ENCODE data around the gene CATSPER3.

Gene CATSPER3

DNA sequence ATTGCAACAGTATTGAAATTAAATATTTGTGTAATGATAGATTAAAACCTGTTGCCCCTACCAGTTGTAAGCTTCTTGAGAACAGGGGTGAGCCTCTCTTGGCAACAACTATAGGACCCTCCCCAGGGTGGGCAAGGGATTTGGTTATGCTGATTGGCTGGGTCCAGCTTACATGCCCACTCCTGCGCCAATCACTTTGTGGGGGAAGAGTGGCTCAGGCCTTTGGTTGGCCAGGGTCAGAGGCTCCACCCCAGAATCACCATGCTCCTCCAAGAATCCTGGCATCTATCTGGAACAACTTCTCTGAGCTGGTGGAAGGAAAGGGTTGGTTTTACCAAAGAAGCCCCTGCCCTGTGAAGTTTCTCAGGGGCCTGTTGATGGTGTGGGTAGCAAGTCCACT lies 74.9 kb downstream of the CATSPER3 start:
- no peak overlapping the region for H2AFZ ChIP-seq (ENCODE audit: low read length)
- no peaks in the 10 kb centered on the region for H3K79me2 ChIP-seq (ENCODE audit: insufficient read depth, low read length)
- no peaks in the 10 kb centered on the region for H3F3A ChIP-seq (ENCODE audit: low read depth)
- no peaks in the 10 kb centered on the region for H4K20me1 ChIP-seq (ENCODE audit: insufficient read depth, low read length, poor library complexity, severe bottlenecking)
- H3K9ac ChIP-seq (ENCODE audit: low read depth, low read length, poor library complexity, severe bottlenecking): no peak overlapping the region
- H3K4me3 ChIP-seq (ENCODE audit: low read length, poor library complexity, severe bottlenecking): no peak overlapping the region
- no peaks in the 10 kb centered on the region for H3K36me3 ChIP-seq (ENCODE audit: insufficient read depth, low read length)
- no peak for TF ChIP-seq EZH2phosphoT487 (IDR thresholded peaks at IDR 0.05; ENCODE audit: borderline replicate concordance)
- TF ChIP-seq, protein P1, sequence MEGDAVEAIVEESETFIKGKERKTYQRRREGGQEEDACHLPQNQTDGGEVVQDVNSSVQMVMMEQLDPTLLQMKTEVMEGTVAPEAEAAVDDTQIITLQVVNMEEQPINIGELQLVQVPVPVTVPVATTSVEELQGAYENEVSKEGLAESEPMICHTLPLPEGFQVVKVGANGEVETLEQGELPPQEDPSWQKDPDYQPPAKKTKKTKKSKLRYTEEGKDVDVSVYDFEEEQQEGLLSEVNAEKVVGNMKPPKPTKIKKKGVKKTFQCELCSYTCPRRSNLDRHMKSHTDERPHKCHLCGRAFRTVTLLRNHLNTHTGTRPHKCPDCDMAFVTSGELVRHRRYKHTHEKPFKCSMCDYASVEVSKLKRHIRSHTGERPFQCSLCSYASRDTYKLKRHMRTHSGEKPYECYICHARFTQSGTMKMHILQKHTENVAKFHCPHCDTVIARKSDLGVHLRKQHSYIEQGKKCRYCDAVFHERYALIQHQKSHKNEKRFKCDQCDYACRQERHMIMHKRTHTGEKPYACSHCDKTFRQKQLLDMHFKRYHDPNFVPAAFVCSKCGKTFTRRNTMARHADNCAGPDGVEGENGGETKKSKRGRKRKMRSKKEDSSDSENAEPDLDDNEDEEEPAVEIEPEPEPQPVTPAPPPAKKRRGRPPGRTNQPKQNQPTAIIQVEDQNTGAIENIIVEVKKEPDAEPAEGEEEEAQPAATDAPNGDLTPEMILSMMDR (conservative IDR thresholded peaks at IDR 0.05; ENCODE audit: low read length): no peak
- H3K4me1 ChIP-seq (ENCODE audit: insufficient read depth, low read length, poor library complexity, severe bottlenecking): peaks cover 10% of the 10 kb centered on the region
- no peaks in the 10 kb centered on the region for H3K9me2 ChIP-seq (replicated peaks; ENCODE audit: low read depth, low read length)
- no peaks in the 10 kb centered on the region for H3K27me3 ChIP-seq (ENCODE audit: insufficient read depth, low read length, poor library complexity, severe bottlenecking)
- no peaks in the 10 kb centered on the region for H3K9me3 ChIP-seq (ENCODE audit: insufficient read depth, low read depth, low read length)
- no peak overlapping the region for H3K4me2 ChIP-seq (ENCODE audit: low read depth, low read length, poor library complexity, severe bottlenecking)

- Histone ChIP-seq H3K36me3 (ENCODE audit: insufficient read depth, low read length) (no peaks in the 10 kb centered on the region), H3F3A (ENCODE audit: low read depth) (no peaks in the 10 kb centered on the region), H4K20me1 (ENCODE audit: insufficient read depth, low read length, poor library complexity, severe bottlenecking) (no peaks in the 10 kb centered on the region), H3K9me3 (ENCODE audit: insufficient read depth, low read depth, low read length) (no peaks in the 10 kb centered on the region), H3K27me3 (ENCODE audit: insufficient read depth, low read length, poor library complexity, severe bottlenecking) (no peaks in the 10 kb centered on the region), H2AFZ (ENCODE audit: low read length) (no peak overlapping the region), H3K4me3 (ENCODE audit: low read length, poor library complexity, severe bottlenecking) (no peak overlapping the region), H3K4me1 (ENCODE audit: insufficient read depth, low read length, poor library complexity, severe bottlenecking) (peaks cover 10% of the 10 kb centered on the region), H3K79me2 (ENCODE audit: insufficient read depth, low read length) (no peaks in the 10 kb centered on the region), H3K4me2 (ENCODE audit: low read depth, low read length, poor library complexity, severe bottlenecking) (no peak overlapping the region), H3K9me2 (replicated peaks; ENCODE audit: low read depth, low read length) (no peaks in the 10 kb centered on the region), H3K9ac (ENCODE audit: low read depth, low read length, poor library complexity, severe bottlenecking) (no peak overlapping the region)
- no peak for TF ChIP-seq EZH2phosphoT487 (IDR thresholded peaks at IDR 0.05; ENCODE audit: borderline replicate concordance)
- TF ChIP-seq, protein P1 (conservative IDR thresholded peaks at IDR 0.05; ENCODE audit: low read length): no peak
Measured at GRCh38 chr5:135045488-135045887, 77.8 kb downstream of the CATSPER3 start.

DNA sequence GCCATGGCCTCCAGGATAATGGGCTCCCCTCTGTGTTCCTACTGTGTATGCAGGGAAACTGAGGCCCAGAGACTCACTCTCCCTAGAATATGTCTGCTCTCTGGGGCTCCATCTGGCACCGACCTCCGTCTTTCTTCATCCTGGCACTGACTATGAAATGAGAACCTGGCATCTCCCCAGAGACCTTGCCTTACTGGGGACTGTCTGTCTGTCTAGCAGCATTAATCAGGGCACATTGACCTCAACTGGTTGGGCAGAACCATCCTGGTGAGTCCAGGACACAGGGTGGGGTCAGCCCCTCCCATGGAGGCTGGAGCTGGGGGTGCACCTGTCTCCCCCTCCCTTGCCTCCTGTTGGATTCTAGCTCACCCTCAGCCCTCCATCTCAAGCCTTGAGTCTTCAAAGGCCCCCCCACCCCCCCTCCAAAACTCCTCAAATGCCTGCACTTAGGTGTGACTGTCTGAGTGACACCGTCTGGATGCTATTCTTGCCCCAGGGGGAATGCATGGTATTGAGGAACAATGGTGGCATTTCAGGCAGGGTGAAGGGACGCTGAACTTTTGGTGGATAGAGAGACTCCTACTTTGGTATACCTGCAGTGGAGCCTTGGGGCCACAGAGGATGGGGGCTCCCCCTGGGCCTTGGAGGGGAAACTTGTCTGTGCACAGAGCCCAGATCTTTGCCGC lies 79.1 kb downstream of the CATSPER3 start:
- Histone ChIP-seq H3K9me2 (replicated peaks; ENCODE audit: low read depth, low read length) (no peaks in the 10 kb centered on the region), H3K4me2 (ENCODE audit: low read depth, low read length, poor library complexity, severe bottlenecking) (no peak overlapping the region), H3K4me3 (ENCODE audit: low read length, poor library complexity, severe bottlenecking) (no peak overlapping the region), H3F3A (ENCODE audit: low read depth) (no peaks in the 10 kb centered on the region), H3K79me2 (ENCODE audit: insufficient read depth, low read length) (no peaks in the 10 kb centered on the region), H3K36me3 (ENCODE audit: insufficient read depth, low read length) (no peaks in the 10 kb centered on the region), H3K9me3 (ENCODE audit: insufficient read depth, low read depth, low read length) (no peaks in the 10 kb centered on the region), H4K20me1 (ENCODE audit: insufficient read depth, low read length, poor library complexity, severe bottlenecking) (no peaks in the 10 kb centered on the region), H2AFZ (ENCODE audit: low read length) (no peak overlapping the region), H3K4me1 (ENCODE audit: insufficient read depth, low read length, poor library complexity, severe bottlenecking) (peaks cover 10% of the 10 kb centered on the region), H3K27me3 (ENCODE audit: insufficient read depth, low read length, poor library complexity, severe bottlenecking) (no peaks in the 10 kb centered on the region), H3K9ac (ENCODE audit: low read depth, low read length, poor library complexity, severe bottlenecking) (no peak overlapping the region)
- no peak for TF ChIP-seq EZH2phosphoT487 (IDR thresholded peaks at IDR 0.05; ENCODE audit: borderline replicate concordance)
- TF ChIP-seq, protein P1 (conservative IDR thresholded peaks at IDR 0.05; ENCODE audit: low read length): no peak

Data from Loucy (cell line).